GM18526 (cell line): Measurements from ENCODE around the gene IFITM10.

ENCODE experiments used
- POLR2A ChIP-seq: IDR thresholded peaks from 3 replicates; pipeline ENCODE4 v1.6.1; 2011; ENCODE audit not compliant: insufficient read length; ENCODE audit errors: extremely low read depth

Gene IFITM10

GRCh38 chr11:1759851-1760220 lies 9.4 kb upstream of the IFITM10 start:
- TF ChIP-seq POLR2A: no peak

DNA sequence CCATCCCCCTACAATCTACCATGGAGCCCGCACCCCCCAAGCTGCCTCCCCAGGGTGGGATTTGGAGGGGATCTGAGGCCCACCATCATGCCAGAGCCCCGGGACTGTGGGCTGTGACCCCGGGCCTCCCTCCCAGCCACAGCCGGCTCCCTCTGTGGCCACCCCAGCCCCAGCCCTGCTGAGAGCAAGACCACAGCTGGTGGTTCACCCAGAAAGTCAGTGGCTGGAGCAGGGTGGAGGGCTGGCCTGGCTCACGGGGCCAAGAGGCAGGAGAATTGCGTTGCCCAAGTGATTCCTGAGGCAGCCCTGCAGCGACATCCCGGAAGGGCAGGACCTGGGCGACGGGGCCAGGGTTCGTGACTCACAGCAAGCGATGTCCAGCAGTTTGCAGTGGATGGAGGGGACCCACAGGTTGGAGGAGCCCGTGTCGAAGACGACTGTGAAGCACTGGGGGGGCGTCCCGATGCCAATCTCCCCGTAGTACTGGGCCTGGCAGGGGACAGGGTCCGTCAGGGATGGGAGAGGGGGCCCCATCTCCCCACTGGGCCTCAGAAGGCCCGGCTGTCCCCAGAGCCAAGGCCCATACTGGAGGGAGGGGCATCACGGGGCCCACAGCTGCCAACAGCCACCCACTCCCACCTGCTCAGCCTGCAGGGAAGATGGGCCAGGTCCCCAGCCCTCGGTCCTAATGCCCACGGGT lies 8.9 kb upstream of the IFITM10 start:
- no peak for TF ChIP-seq POLR2A

DNA sequence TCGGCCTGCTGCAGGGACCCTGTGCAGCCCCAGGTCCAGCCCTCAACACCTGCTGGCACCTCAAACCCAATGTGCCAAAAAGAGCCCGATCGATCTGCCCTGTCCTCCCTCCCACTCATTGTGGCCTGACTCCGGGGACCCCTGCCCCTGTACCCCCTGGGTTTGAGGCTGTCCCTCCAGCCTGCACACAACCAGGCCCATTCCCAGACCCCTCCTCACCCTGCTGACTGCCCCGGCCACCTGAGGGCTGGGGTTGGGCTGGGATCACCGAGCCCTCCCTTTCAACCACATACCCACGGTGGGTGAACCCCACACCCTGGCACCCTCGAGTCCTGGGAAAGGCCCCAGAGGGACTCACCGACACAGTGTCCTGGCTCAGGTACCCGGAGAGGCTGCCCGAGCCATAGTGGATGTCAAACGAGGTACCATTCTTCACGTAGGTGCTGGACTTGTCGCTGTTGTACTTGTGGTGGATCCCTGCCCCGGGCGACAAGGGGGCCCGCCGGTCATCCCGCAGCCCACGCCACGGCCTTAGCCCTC lies 8.3 kb upstream of the IFITM10 start:
- TF ChIP-seq POLR2A: no peak

GRCh38 chr11:1757861-1758610 lies 7.6 kb upstream of the IFITM10 start:
- no peak for TF ChIP-seq POLR2A

DNA sequence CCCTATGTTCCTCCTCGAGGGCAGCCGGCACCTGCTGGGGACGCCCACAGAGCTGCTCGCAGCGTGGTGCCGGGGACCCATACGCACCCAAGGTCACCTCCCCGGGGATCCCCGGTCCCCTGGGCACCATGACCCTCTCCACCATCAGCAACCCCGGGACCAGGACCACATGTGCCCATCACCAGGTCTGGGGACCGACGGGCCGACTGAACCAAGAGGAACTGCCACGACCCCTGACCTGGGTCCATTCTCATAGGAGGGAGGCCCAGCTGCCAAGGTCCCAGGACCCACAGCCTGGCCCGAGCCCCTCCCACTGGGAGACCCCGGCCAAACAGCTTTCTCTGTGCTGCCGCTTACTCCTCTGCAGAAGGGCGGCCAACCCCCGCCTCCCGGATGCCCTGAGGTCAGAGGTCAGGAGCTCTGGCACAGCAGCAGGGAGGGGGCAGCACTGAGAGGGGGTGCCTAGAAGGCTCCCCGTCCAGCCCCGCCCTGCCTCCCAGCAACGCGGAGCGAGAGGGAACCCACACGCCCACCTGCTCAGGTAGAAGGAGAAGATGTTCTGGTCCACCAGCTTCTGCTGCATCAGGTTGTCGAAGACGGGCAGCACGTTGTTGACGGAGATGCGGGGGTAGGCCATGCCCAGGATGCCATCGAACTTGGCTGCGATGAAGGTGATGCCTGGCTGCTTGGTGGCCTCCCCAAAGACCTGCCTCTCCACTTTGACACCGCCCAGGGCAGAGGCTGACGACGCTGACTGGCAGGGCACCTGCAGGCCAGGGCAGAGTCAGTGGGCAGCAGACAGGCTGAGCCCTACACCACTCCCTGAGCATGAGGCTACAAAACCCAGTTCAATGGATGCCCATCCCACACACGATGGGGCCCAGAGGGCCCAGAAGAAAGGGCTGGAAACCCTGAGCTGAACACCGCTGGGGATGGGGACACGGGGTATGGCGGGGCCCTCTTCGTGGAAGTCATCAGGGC lies 6.7 kb upstream of the IFITM10 start:
- no peak for TF ChIP-seq POLR2A

DNA sequence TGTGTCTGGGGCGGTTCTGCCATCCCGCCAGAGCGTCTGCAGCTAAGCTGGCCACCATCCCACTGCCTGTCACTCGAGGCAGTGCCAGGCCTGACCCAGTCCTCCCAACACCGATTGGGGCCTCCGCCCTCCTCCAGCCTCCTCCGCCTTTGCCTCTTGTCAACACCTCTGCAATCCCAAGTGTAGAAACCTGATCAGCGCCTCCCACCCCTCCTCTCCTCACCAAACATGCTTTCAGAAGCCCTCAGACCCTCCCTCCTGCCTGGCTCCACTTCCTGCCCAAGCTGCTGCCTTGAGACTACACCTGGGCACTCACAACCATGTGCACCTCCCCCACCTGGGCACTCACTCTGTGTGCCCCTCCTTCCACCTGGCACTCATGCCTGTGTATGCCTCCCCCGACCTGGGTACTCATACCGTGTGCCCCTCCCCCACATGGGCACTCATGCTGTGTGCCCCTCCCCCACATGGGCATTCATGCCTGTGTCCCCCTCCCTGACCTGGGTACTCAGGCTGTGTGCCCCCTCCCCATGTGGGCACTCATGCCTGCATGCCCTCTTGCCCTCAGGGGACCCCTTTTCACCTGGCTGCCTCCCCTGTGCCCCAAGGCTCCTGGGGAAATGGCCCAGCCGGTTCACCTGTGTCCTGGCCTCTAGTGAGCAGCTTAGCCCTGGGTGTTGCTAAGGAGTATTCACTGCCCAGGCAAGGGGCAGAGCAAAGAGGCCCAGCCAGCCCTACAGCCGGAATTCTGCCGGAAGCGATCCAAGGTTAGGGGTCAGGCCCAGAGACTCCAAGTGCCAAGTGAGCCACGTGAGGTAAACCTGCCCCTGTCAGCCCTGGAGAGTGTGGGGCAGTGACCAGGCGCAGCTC lies 5.5 kb upstream of the IFITM10 start:
- no peak for TF ChIP-seq POLR2A

GRCh38 chr11:1755344-1755691 lies 4.9 kb upstream of the IFITM10 start:
- TF ChIP-seq POLR2A: no peak

- TF ChIP-seq POLR2A: no peak
Observed at GRCh38 chr11:1754376-1755150, 4.2 kb upstream of the IFITM10 start.

GRCh38 chr11:1753929-1754305 lies 3.5 kb upstream of the IFITM10 start:
- no peak for TF ChIP-seq POLR2A

- TF ChIP-seq POLR2A: no peak
Observed at GRCh38 chr11:1753229-1753928, 3.0 kb upstream of the IFITM10 start.

DNA sequence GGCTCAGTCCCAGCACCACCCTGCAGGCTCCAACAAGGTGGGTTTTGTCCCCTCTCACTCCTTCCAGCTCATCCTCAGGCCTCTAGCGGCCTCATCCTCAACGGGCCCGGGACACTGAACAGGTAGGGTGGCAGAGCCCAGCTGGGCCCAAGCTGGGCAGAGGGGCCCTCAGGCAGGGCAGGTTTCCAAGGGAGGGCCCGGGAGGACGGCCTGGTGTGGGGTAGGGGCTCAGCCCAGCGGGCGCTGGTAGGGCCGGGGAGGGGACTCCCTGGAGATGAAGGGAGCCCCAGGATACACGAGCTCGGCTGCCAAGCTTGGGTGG lies 2.5 kb upstream of the IFITM10 start:
- TF ChIP-seq POLR2A: no peak

DNA sequence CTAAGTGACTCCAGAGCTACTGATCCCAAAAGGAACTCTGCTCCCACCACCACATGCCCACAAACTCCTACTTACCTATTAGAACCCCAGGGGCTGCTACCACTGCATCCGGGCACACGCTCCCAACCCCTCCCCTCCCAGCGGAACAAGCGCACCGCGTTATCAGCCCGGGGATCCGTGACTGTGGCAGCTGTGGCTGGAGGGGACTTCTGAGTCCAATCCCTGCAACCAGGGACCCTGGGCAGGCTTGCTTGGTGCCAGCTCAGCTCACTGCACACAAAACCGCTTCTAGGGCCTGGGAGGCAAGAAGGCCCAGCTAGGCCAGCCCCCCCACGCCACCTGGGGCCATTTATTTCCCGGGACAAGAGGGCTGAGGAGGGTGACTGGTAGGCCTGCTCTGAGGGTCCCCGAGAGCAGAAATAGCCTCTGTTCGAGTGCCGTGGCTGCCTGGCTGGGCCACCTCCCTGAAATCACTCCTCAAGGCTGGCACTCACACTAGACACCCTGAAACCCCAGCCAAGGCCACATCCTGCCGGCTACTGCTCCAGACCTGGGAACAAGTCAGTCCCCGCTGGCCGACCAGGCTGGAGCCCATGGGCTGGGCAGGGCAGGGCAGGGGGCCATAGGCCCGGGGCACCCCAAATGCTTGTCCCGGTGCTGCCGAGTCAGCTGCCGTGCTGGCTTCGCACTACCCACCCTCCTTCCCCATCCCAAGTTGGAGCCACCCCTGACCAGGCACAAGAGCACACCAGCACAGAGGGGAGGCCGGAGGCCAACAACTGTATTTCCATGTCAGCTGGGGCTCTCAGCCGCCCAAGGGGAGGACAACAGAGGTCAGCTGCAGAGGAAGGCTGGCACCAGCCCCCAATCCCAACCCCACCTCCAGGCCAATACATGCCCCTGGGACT lies 1.9 kb upstream of the IFITM10 start:
- no peak for TF ChIP-seq POLR2A
